ENCODE results near the gene DECR2.

The DECR2 gene

GRCh38 chr16:369275-369865, 32.3 kb upstream of the DECR2 start:
- Histone ChIP-seq H3K9me2 (replicated peaks; ENCODE audit: low read depth, low read length) (no peaks in the 10 kb centered on the region), H3K4me1 (ENCODE audit: insufficient read depth, low read length, poor library complexity, severe bottlenecking) (no peaks in the 10 kb centered on the region), H2AFZ (ENCODE audit: low read length) (no peak overlapping the region), H3K4me3 (ENCODE audit: low read length, poor library complexity, severe bottlenecking) (peak overlapping the region; percentile 58), H3K9ac (ENCODE audit: low read depth, low read length, poor library complexity, severe bottlenecking) (peak overlapping the region; percentile 39), H3K79me2 (ENCODE audit: insufficient read depth, low read length) (peaks cover 6% of the 10 kb centered on the region; the same call in 1 of the 2 replicates), H3K9me3 (ENCODE audit: insufficient read depth, low read depth, low read length) (no peaks in the 10 kb centered on the region), H3K4me2 (ENCODE audit: low read depth, low read length, poor library complexity, severe bottlenecking) (peak overlapping the region; percentile 64), H3K36me3 (ENCODE audit: insufficient read depth, low read length) (no peaks in the 10 kb centered on the region; the same call in 1 of the 2 replicates), H4K20me1 (ENCODE audit: insufficient read depth, low read length, poor library complexity, severe bottlenecking) (no peaks in the 10 kb centered on the region), H3K27me3 (ENCODE audit: insufficient read depth, low read length, poor library complexity, severe bottlenecking) (no peaks in the 10 kb centered on the region), H3F3A (ENCODE audit: low read depth) (no peaks in the 10 kb centered on the region)
- TF ChIP-seq CTCF (conservative IDR thresholded peaks at IDR 0.05; ENCODE audit: low read length) (no peak), EZH2phosphoT487 (IDR thresholded peaks at IDR 0.05; ENCODE audit: borderline replicate concordance) (no peak)

DNA sequence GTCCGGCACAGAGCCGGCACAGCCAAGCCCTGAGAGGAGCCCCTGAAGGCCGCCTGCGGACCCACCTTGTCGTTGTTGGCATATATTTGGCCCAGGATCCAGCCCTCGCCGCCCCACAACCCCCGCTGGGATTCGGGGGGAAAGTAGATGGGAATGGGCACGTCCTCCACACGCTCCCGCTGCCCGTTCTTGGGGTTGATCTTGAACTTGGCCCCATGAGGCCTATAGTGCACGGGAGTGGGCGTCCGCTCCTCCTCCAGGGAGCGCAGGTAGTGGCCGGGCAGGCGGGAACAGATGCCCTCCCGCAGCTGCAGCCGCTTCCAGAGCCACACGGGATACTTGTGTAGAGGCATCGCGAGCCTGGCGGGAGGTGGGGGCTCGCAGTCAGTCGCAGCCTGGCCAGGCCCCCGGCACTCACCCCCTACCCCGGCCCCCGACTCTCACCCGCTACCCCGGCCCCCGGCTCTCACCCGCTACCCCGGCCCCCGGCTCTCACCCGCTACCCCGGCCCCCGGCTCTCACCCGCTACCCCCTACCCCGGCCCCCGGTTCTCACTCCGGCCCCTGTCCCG, 31.7 kb upstream of the DECR2 start:
- peak overlapping the region; percentile 39 for H3K9ac ChIP-seq (ENCODE audit: low read depth, low read length, poor library complexity, severe bottlenecking)
- H3K9me3 ChIP-seq (ENCODE audit: insufficient read depth, low read depth, low read length) = no peaks in the 10 kb centered on the region

DNA sequence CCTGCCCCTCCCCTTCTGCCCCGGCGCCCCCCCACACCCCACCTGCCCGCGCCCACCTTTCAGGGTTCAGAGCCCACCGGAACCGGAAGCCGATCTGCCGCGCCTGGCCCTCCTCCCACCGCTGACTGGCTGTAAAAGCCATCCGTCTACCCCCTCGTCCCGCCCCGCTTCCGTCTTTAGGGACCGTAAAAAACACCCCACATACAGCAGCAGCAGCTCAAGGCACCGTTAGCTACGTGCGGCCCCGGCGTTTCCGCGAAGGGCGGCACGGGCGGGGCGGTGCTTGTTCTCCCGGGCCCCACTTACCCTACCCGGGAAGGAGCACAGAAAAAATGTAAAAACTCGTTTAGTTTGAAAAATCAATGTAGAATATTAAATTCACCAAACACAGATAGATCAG, 31.2 kb upstream of the DECR2 start, which contains the start of gene MRPL28:
Gene MRPL28, minus strand, starts transcription at position 96 of the 400 bp plus-strand sequence. CDS start 320 bp downstream, outside the sequence.
- Histone ChIP-seq H3K9ac (ENCODE audit: low read depth, low read length, poor library complexity, severe bottlenecking) (peak within 1 kb of the TSS; percentile 81), H3K79me2 (ENCODE audit: insufficient read depth, low read length) (peaks cover 6% of the 10 kb centered on the region; the same call in 1 of the 2 replicates), H2AFZ (ENCODE audit: low read length) (no peak within 1 kb of the TSS; the same call in 1 of the 2 replicates), H3K9me3 (ENCODE audit: insufficient read depth, low read depth, low read length) (no peaks in the 10 kb centered on the region), H3K9me2 (replicated peaks; ENCODE audit: low read depth, low read length) (no peaks in the 10 kb centered on the region), H4K20me1 (ENCODE audit: insufficient read depth, low read length, poor library complexity, severe bottlenecking) (no peaks in the 10 kb centered on the region), H3K27me3 (ENCODE audit: insufficient read depth, low read length, poor library complexity, severe bottlenecking) (no peaks in the 10 kb centered on the region), H3K4me2 (ENCODE audit: low read depth, low read length, poor library complexity, severe bottlenecking) (peak within 1 kb of the TSS; percentile 86), H3F3A (ENCODE audit: low read depth) (no peaks in the 10 kb centered on the region), H3K4me1 (ENCODE audit: insufficient read depth, low read length, poor library complexity, severe bottlenecking) (no peaks in the 10 kb centered on the region), H3K36me3 (ENCODE audit: insufficient read depth, low read length) (no peaks in the 10 kb centered on the region; the same call in 1 of the 2 replicates), H3K4me3 (ENCODE audit: low read length, poor library complexity, severe bottlenecking) (peak within 1 kb of the TSS; percentile 69)
- no peak for TF ChIP-seq EZH2phosphoT487 (IDR thresholded peaks at IDR 0.05; ENCODE audit: borderline replicate concordance)
- TF ChIP-seq CTCF (conservative IDR thresholded peaks at IDR 0.05; ENCODE audit: low read length) = no peak

More for the DNA sequence above, 31.7 kb upstream of the DECR2 start:
- no peaks in the 10 kb centered on the region for H3K9me2 ChIP-seq (replicated peaks; ENCODE audit: low read depth, low read length)
- no peaks in the 10 kb centered on the region; the same call in 1 of the 2 replicates for H3K36me3 ChIP-seq (ENCODE audit: insufficient read depth, low read length)
- H3K27me3 ChIP-seq (ENCODE audit: insufficient read depth, low read length, poor library complexity, severe bottlenecking) = no peaks in the 10 kb centered on the region
- no peak overlapping the region for H2AFZ ChIP-seq (ENCODE audit: low read length)
- H3K79me2 ChIP-seq (ENCODE audit: insufficient read depth, low read length) = peaks cover 6% of the 10 kb centered on the region; the same call in 1 of the 2 replicates
- H3K4me3 ChIP-seq (ENCODE audit: low read length, poor library complexity, severe bottlenecking) = peak overlapping the region; percentile 69
- H3F3A ChIP-seq (ENCODE audit: low read depth) = no peaks in the 10 kb centered on the region
- TF ChIP-seq CTCF (conservative IDR thresholded peaks at IDR 0.05; ENCODE audit: low read length) = no peak
- no peak for TF ChIP-seq EZH2phosphoT487 (IDR thresholded peaks at IDR 0.05; ENCODE audit: borderline replicate concordance)
- H4K20me1 ChIP-seq (ENCODE audit: insufficient read depth, low read length, poor library complexity, severe bottlenecking) = no peaks in the 10 kb centered on the region
- no peaks in the 10 kb centered on the region for H3K4me1 ChIP-seq (ENCODE audit: insufficient read depth, low read length, poor library complexity, severe bottlenecking)
- peak overlapping the region; percentile 64 for H3K4me2 ChIP-seq (ENCODE audit: low read depth, low read length, poor library complexity, severe bottlenecking)

Measured in Loucy (cell line).